K562 (cell line): ENCODE data around the gene FILIP1L. TPM values are rescaled to one million over a fixed set of nuclear protein-coding genes. Genes with fewer than 3 reads are reported as not detected.

Experiments used
- ATAC-seq: fragments of 200-7000 bp; cut with Tn5 transposase; 3 replicates; pipeline ENCODE4 v1.9.1; 2020; ENCODE audit warnings: moderate library complexity
- BruUV-seq: library from RNA; stranded (reverse); fragments of 400-500 nt; replicated peaks from 2 replicates; lab custom pipeline; 2021; lab: Mats Ljungman, UMichigan
- CTCF ChIA-PET: fragments of 300-600 bp; formaldehyde crosslinking; extraction: SDS; loops from one replicate; lab custom pipeline; 2021; ENCODE audit warnings: low intra/inter-chr PET ratio; lab: Yijun Ruan, JAX
- POLR2A ChIA-PET: fragments of 300-600, 350-650 bp; sonication (Branson Sonifier 250); formaldehyde crosslinking; extraction: SDS; loops from one replicate; lab custom pipeline; 2021; ENCODE audit warnings: antibody characterized with exemption, inconsistent platforms; lab: Yijun Ruan, JAX
- DNase-seq, 4 experiments: peaks; one replicate each; pipeline versions ENCODE4 v3.0.0 to v3.0.0-alpha.2; 2011 to 2018; ENCODE audit warnings: low spot score in 3 of 4, mixed read lengths in 3 of 4; ENCODE audit errors: extremely low read depth in 1 of 4
- FAIRE-seq: peaks from 2 replicates; lab custom pipeline; 2011; peaks lifted over from hg19 to GRCh38; lab: Jason Lieb, UNC
- H2AFZ ChIP-seq: 2 replicates; pipeline ENCODE4 v1.6.0; 2011; ENCODE audit warnings: low read depth, low read length, control low read depth, inconsistent platforms
- H3K27ac ChIP-seq: fragments of 200-600 bp; 3 replicates; pipeline ENCODE4 v1.8.0; 2011; ENCODE audit warnings: low read depth, mild to moderate bottlenecking, control low read depth, inconsistent platforms, low read length, moderate library complexity, mixed read lengths; ENCODE audit errors: extremely low read depth
- H3K27me3 ChIP-seq, 2 experiments: fragments of 300-600 bp in 1 of 2; 2 replicates in 1 of 2; 3 replicates in 1 of 2; pipeline versions ENCODE4 v1.6.0 to v1.8.0; 2011; ENCODE audit warnings: inconsistent platforms in 2 of 2, low read length in 2 of 2, mild to moderate bottlenecking in 1 of 2, mixed read lengths in 1 of 2, moderate library complexity in 1 of 2; ENCODE audit not compliant: control insufficient read depth in 2 of 2, insufficient read depth in 2 of 2
- H3K36me3 ChIP-seq: fragments of 300-600 bp; 3 replicates; pipeline ENCODE4 v1.8.0; 2011; ENCODE audit warnings: mild to moderate bottlenecking, low read length, inconsistent platforms; ENCODE audit not compliant: control insufficient read depth, insufficient read depth
- H3K4me1 ChIP-seq, 2 experiments: fragments of 200-600 bp in 1 of 2; replicated peaks in 1 of 2; 2 replicates in 1 of 2; 3 replicates in 1 of 2; pipeline versions ENCODE4 v1.5.1 to v1.8.0; 2011; ENCODE audit warnings: inconsistent platforms in 2 of 2, low read length in 2 of 2, mild to moderate bottlenecking in 1 of 2, mixed read lengths in 1 of 2, moderate library complexity in 1 of 2; ENCODE audit not compliant: control insufficient read depth in 2 of 2, insufficient read depth in 2 of 2
- H3K4me2 ChIP-seq: 2 replicates; pipeline ENCODE4 v1.6.1; 2011; ENCODE audit warnings: low read length, control low read depth, inconsistent platforms, mixed read lengths; ENCODE audit not compliant: insufficient read depth
- H3K4me3 ChIP-seq: fragments of 200-600 bp; sonication (generic), shearing (Covaris generic); 2 replicates; pipeline ENCODE4 v1.5.1; 2016; ENCODE audit warnings: control low read depth, inconsistent platforms
- H3K79me2 ChIP-seq: fragments of 200-600 bp; 3 replicates; pipeline ENCODE4 v1.8.0; 2011; ENCODE audit warnings: low read length, inconsistent platforms; ENCODE audit not compliant: control insufficient read depth, insufficient read depth
- H3K9ac ChIP-seq, 2 experiments: 2 replicates each; pipeline versions ENCODE4 v1.6.0 to v1.6.1; 2011; ENCODE audit warnings: low read depth in 2 of 2, low read length in 2 of 2, control low read depth in 1 of 2, inconsistent platforms in 1 of 2, mild to moderate bottlenecking in 1 of 2, mixed read lengths in 1 of 2; ENCODE audit not compliant: insufficient read depth in 1 of 2
- H3K9me1 ChIP-seq: one replicate; pipeline ENCODE4 v1.6.0; 2011; ENCODE audit warnings: inconsistent platforms, mild to moderate bottlenecking, low read length, moderate library complexity; ENCODE audit not compliant: control insufficient read depth, insufficient read depth
- H3K9me3 ChIP-seq: replicated peaks from 2 replicates; pipeline ENCODE4 v1.5.1; 2011; ENCODE audit warnings: low read depth, low read length, inconsistent platforms; ENCODE audit not compliant: control insufficient read depth, insufficient read depth
- H4K20me1 ChIP-seq: replicated peaks from 2 replicates; pipeline ENCODE4 v1.6.1; 2011; ENCODE audit warnings: low read length, inconsistent platforms, mixed read lengths; ENCODE audit not compliant: control insufficient read depth, insufficient read depth
- ARID1B ChIP-seq: fragments of 450-650 bp; IDR thresholded peaks from 2 replicates; pipeline ENCODE4 v1.6.1; 2016; ENCODE audit warnings: antibody characterized with exemption, mild to moderate bottlenecking, inconsistent platforms
- ATF3 ChIP-seq, 2 experiments: fragments of 450-650 bp in 1 of 2; sonication (generic) in 1 of 2; formaldehyde crosslinking in 1 of 2; IDR thresholded peaks in 1 of 2; conservative IDR thresholded peaks in 1 of 2; 2 replicates each; pipeline versions ENCODE4 v1.6.1 to v1.8.1; 2016 to 2023; ENCODE audit warnings: mild to moderate bottlenecking in 2 of 2, moderate library complexity in 2 of 2, inconsistent platforms in 1 of 2, missing genetic modification reagents in 1 of 2
- ATF7 ChIP-seq: fragments of 450-650 bp; IDR thresholded peaks from 2 replicates; pipeline ENCODE4 v1.7.1; 2014; ENCODE audit warnings: mild to moderate bottlenecking, moderate library complexity
- BMI1 ChIP-seq: fragments of 150-350 bp; IDR thresholded peaks from 2 replicates; pipeline ENCODE4 v1.6.1; 2014; ENCODE audit warnings: low read length
- BRD4 ChIP-seq: fragments of 200-600 bp; sonication (generic); IDR thresholded peaks from 2 replicates; pipeline ENCODE4 v1.6.1; 2017; ENCODE audit warnings: inconsistent platforms
- HNRNPLL ChIP-seq: fragments of 200-400 bp; formaldehyde crosslinking; IDR thresholded peaks from 2 replicates; pipeline ENCODE4 v1.6.1; 2017; ENCODE audit warnings: low read length, low read depth, mild to moderate bottlenecking; ENCODE audit not compliant: poor library complexity, severe bottlenecking
- JUND ChIP-seq, 2 experiments: IDR thresholded peaks; 2 replicates in 1 of 2; 3 replicates in 1 of 2; pipeline ENCODE4 v1.6.1; 2011; ENCODE audit warnings: borderline replicate concordance in 2 of 2, low read depth in 2 of 2, low read length in 2 of 2, improper control_type of control experiment in 1 of 2, missing biosample characterization in 1 of 2, missing genetic modification characterization in 1 of 2, missing genetic modification reagents in 1 of 2
- MLX ChIP-seq, 2 experiments: fragments of 450-650 bp in 1 of 2; sonication (generic) in 1 of 2; formaldehyde crosslinking; conservative IDR thresholded peaks; 2 replicates each; pipeline versions ENCODE4 v1.4.0 to v1.8.1; 2020 to 2022; ENCODE audit warnings: mild to moderate bottlenecking in 1 of 2, missing genetic modification reagents in 1 of 2
- NFIX ChIP-seq: fragments of 250-450 bp; sonication (Bioruptor Pico); IDR thresholded peaks from 2 replicates; pipeline ENCODE4 v1.4.0; 2020; ENCODE audit warnings: low read depth, mild to moderate bottlenecking, moderate library complexity
- NRF1 ChIP-seq, 2 experiments: fragments of 450-650 bp; IDR thresholded peaks in 1 of 2; conservative IDR thresholded peaks in 1 of 2; 2 replicates each; pipeline ENCODE4 v1.6.1; 2014; ENCODE audit warnings: mild to moderate bottlenecking in 2 of 2
- ZNF75A ChIP-seq: fragments of 450-650 bp; formaldehyde crosslinking; IDR thresholded peaks from 2 replicates; pipeline ENCODE4 v1.4.0; 2020; ENCODE audit warnings: mild to moderate bottlenecking
- ZNF778 ChIP-seq: fragments of 450-650 bp; formaldehyde crosslinking; IDR thresholded peaks from 2 replicates; pipeline ENCODE4 v1.4.0; 2020; ENCODE audit warnings: mild to moderate bottlenecking, moderate library complexity
- ZSCAN29 ChIP-seq: fragments of 450-650 bp; IDR thresholded peaks from 2 replicates; pipeline ENCODE4 v1.6.1; 2017
- WGBS: fragments of 100-300 bp; shearing (Covaris generic); methylation state at CpG from one replicate; pipeline ENCODE4 v1.1.6; 2016; ENCODE audit warnings: low coverage, mixed read lengths; ENCODE audit not compliant: insufficient coverage; ENCODE audit errors: missing lambda C conversion rate; 5-methylcytosine and 5-hydroxymethylcytosine counted together
- in situ Hi-C: fragments of 300-500 bp; cut with MboI; formaldehyde crosslinking; loops from 4 replicates; pipeline ENCODE4 v1.15.0; 2018; ENCODE audit warnings: inconsistent platforms, mixed read lengths
- intact Hi-C: fragments of 100-400 bp; cut with micrococcal nuclease; formaldehyde crosslinking; loops from 2 replicates; pipeline ENCODE4 v1.14.2; 2022
- polyA plus RNA-seq, 8 experiments: library from polyadenylated mRNA; depleted of rRNA in 4 of 8; stranded (reverse) in 5 of 8; unstranded in 3 of 8; fragments of >200 nt; fragmentation: Nextera tagmentation in 2 of 8; fragmentation: Illumina TruSeq in 1 of 8; extraction: Ambion mirVana in 2 of 8; extraction: Trizol in 1 of 8; gene quantifications; 2 replicates each; pipeline versions ENCODE4 v1.2.1 to v1.2.3, GENCODE V29; 2011 to 2014; ENCODE audit warnings: inconsistent platforms in 1 of 8, missing spikeins in 1 of 8
- total RNA-seq, 7 experiments: library from RNA; depleted of rRNA in 6 of 7; stranded (reverse); fragments of >200 nt in 6 of 7; fragmentation: Illumina TruSeq in 2 of 7; extraction: Trizol in 2 of 7; gene quantifications; 2 replicates each; pipeline versions ENCODE4 v1.2.1 to v1.2.3, GENCODE V29; 2011 to 2021; ENCODE audit warnings: low replicate concordance in 1 of 7

FILIP1L gene
- total and polyA plus RNA-seq, 9 of the 15 experiments (the other 6 are each of a cell fraction or from before 2014, with no cell fraction given) = 0.50 to 2.1 (median 1.1) TPM

GRCh38 chr3:100046986-100047385 lies 67.3 kb downstream of the FILIP1L start:
- CTCF ChIA-PET = no interaction called here
- no peak overlapping the region for H3K4me3 ChIP-seq

GRCh38 chr3:100045696-100046095 lies 68.6 kb downstream of the FILIP1L start:
- Histone ChIP-seq H3K27me3 (no peaks in the 10 kb centered on the region), H3K9me1 (no peaks in the 10 kb centered on the region), H3K4me3 (no peak overlapping the region), H3K9me3 (no peaks in the 10 kb centered on the region), H3K4me1 (no peaks in the 10 kb centered on the region), H3K36me3 (no peaks in the 10 kb centered on the region), H3K27ac (no peak overlapping the region)
- intact Hi-C loops = no loop called here
- ATAC-seq = no peak
- WGBS = 51% methylated on average over 2 of the region's 3 CpGs
- CTCF ChIA-PET = interaction anchor here (0.6 kb wide), 1 partner anchor 669 kb away, joined by 4 read pairs; no protein-coding TSS in a partner anchor
- BruUV-seq = no TSS peak
- in situ Hi-C loops = no loop called here
- no peak for FAIRE-seq
- TF ChIP-seq ZSCAN29 (no peak), BMI1 (no peak), ATF3 (IDR thresholded peaks at IDR 0.05) (peak; percentile 54), ATF3 (CRISPR knock-in tag; conservative IDR thresholded peaks at IDR 0.05) (no peak), NFIX (CRISPR knock-in tag) (no peak), ATF7 (peak; percentile 41), NRF1 (conservative IDR thresholded peaks at IDR 0.05 in 1 of 2, IDR thresholded peaks at IDR 0.05 in 1 of 2) (peak; percentile 13 to 39; a peak in 1 of 4 replicates), JUND (IDR thresholded peaks at IDR 0.05; ENCODE audit: borderline replicate concordance, low read depth, low read length) (peak; percentile 25; the same call in 1 of the 2 replicates), JUND (tag; IDR thresholded peaks at IDR 0.05; ENCODE audit: borderline replicate concordance, low read depth, low read length) (no peak)
- TF ChIP-seq, all 486 proteins: peak for 4
- no peak overlapping the region for H2AFZ ChIP-seq
- DNase-seq = peak in 1 of 4 experiments; percentile 10
- H4K20me1 ChIP-seq = no peaks in the 10 kb centered on the region
- no peak overlapping the region for H3K4me2 ChIP-seq
- POLR2A ChIA-PET = no interaction called here
- no peaks in the 10 kb centered on the region for H3K79me2 ChIP-seq
- H3K9ac ChIP-seq = no peak overlapping the region

More at GRCh38 chr3:100046986-100047385, 67.3 kb downstream of the FILIP1L start:
- POLR2A ChIA-PET = interaction anchor here (0.6 to 1.0 kb wide), 2 partner anchors 11 to 1633 kb away, joined by 3 to 4 read pairs; no protein-coding TSS in a partner anchor
- DNase-seq (no peak), ATAC-seq (no peak), FAIRE-seq (no peak)
- H3K9ac ChIP-seq = no peak overlapping the region
- no peaks in the 10 kb centered on the region for H3K4me1 ChIP-seq
- 56% methylated on average over 2 of the region's 2 CpGs for WGBS
- no peaks in the 10 kb centered on the region for H3K9me1 ChIP-seq
- H3K4me2 ChIP-seq = no peak overlapping the region
- H3K9me3 ChIP-seq = no peaks in the 10 kb centered on the region
- H3K36me3 ChIP-seq = no peaks in the 10 kb centered on the region
- no peaks in the 10 kb centered on the region for H3K79me2 ChIP-seq
- in situ Hi-C loops = no loop called here
- H3K27me3 ChIP-seq = no peaks in the 10 kb centered on the region
- no TSS peak for BruUV-seq
- no peaks in the 10 kb centered on the region for H4K20me1 ChIP-seq
- intact Hi-C loops = no loop called here
- TF ChIP-seq MLX (CRISPR knock-in tag; conservative IDR thresholded peaks at IDR 0.05) = no peak
- no peak for TF ChIP-seq ZNF778 (CRISPR knock-in tag)
- TF ChIP-seq ARID1B = no peak
- no peak for TF ChIP-seq BRD4
- TF ChIP-seq HNRNPLL = no peak
- TF ChIP-seq ZNF75A (CRISPR knock-in tag) = no peak
- no peak overlapping the region for H2AFZ ChIP-seq
- no peak overlapping the region for H3K27ac ChIP-seq
